HG03095 (cell line): Measurements from ENCODE around the gene FSCN2.

Experiments
- ATAC-seq: cut with Tn5 transposase; IDR thresholded peaks from one replicate; pipeline ENCODE4 v1.9.1; 2021; ENCODE audit warnings: moderate library complexity; ENCODE audit not compliant: unreplicated experiment

FSCN2 gene

DNA sequence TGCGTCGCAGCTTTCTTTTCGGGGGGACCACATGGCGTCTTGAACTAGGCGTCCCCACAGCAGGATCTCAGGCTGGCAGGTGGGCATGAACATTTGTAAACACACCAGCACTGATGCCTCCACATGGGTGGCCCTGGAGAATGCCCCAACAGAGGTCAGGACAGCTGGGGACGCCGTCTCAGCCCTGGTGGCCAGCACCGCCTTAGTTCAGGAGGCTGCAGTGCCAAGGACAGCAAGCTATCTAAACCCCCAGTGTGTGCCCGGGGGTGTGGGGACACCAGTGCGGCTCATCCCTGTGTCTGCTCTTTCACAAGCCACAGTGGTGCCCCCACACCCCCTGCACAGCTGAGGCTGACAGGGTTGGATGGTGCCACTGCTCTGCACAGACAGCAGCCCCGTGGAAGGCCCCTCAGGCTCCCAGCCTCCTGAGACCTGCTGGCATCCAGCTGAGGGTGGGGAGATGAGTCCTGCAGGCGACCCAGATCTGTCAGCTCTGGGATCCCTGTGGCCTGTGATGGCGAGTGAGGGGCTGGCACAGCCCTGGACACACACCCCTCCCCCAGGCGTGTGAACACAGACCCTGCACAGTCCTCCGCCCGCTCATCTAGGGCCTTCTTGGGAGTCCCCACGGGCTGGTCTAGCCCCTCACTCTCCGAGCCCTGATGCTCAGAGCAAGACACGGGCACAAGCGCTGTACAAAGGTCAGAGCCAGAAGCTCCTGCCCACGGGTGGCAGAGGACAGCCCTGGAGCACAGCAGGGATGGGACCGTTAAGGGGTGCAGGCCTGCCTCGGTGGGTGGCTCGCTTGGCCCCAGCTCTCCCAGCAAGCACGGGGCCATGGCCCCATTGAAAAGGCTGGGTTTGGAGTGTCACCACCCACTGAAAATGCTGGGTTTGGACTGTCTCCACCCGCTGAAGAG is 10.7 kb downstream of the FSCN2 start:
- no peak for ATAC-seq

DNA sequence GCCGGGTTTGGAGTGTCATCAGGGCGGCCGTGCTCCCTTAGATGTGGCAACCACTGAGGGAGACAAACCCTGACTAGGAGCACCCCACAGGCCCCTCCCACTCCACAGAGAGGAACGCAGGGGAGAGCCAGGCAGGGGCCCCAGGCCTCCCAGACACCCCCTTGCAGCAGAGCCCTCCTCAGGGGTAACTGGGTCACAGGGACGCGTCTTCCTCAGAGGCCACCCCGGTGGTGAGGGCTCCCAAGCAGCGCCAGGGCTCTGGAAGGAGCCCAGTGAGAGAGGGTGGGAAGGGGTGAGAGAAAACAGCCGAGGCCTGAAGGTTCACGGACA is 11.4 kb downstream of the FSCN2 start:
- no peak for ATAC-seq

DNA sequence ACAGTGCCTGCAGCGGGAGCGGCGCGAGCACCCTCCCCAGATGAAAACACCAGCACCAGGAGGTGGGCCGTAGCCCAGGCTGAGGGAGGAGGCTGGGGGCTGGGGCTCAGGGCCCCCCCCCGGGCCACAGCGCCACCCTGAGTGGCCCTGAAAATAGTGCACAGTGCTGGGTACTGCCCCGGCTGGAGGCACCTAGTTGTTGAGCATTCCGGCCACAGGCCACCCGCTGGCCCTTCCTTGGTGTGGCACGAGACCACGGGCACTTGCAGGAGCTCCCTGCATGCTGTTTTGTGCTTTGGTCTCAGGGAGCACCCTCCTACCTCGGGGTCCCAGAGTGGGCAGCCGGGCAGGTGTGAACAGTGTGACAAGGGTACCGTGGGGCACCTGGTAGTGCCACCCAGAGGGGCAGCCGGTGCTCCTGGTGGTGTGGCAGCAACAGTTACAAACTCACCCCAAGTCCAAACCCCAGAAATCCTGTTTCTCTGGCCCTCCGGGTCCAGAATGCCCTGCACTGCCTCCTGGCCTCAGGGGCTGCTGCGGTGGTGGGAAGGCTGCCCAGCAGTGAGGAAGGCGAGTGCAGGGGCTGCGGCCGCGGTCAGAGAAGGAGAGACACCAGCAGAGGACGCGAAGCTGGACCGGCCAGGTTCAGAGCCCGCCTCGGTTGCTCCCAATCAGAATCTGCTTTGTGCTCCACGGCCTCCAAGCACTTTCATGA is 11.9 kb downstream of the FSCN2 start:
- ATAC-seq, result no peak

DNA sequence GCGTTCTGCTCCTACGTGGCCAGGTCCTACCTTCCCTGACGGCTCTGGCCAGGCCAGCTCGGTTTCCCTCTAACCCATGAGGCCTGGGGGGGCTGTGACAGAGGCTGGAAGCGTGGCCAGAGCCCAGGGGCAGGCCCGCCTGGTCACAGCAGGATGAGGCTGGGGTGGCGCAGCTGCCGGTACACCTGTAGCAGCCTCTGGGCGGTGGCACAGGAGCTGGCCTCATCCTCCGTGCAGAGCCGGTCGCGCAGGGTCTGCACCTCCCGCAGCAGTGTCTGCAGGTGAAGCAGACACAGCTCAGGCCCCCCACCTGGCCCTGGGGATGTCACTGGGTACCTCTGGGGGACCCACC is 12.5 kb downstream of the FSCN2 start:
- ATAC-seq, result no peak

DNA sequence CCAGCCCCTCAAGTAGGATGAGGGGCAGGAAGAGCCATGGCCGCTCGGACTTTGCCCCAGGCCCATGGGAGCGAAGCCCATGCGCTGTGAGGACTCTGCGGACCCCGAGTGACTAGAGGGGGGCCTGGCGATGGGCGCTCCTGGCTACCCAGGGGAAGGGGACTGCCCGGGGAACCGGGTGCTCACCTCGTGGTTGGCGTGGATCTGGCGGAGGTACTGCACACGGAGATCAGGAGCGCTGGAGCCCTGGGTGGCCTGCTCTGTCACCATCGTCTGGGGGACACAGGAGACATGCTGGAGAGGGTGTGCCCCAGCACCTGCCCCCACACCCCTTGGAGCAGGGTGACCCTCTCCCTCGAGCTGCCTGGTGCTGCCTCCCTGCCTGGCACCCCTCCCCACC is 12.9 kb downstream of the FSCN2 start:
- ATAC-seq, result no peak

DNA sequence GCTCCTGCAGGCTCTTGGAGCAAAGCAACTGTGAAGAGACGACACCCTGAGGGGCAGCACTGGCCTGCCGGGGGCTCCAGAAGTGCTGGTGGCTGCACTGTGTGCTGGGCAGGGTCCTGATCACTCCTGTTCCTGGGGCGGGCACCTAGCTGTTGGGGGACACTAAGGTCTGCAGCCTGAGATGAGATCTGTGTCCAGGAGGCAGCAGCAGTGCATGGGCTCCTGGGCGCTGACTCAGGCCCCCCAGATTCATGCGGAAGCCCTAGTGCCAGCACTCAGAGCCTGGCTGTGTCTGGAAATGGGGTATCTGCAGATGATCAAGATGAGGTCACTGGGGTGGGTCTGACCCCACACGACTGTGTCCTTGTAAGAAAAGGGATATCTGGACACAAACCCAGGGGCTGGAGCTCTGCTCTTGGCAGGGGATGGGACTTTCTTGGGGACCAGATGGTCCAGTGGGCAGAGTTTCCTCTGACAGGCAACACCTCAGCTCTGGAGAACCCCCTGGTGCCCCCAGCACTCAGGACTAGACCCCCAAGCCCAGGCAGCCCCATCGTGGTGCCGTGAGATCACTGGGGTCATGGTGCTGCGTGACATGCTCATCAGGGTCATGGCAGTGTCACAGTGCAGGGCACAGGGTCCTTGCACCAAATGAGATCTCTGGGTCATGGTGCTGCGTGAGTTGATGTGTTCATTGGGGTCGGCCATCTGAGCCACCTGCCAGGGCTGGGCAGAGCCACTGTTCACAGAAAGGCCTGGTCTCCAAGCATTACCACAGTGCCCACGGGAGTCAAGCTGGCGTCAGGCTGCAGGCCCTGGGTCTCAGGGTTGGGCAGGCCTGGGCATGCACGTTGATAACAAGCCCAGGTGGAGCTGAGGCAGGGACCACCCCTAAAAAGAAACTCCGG is 14.5 kb downstream of the FSCN2 start:
- ATAC-seq, result no peak

DNA sequence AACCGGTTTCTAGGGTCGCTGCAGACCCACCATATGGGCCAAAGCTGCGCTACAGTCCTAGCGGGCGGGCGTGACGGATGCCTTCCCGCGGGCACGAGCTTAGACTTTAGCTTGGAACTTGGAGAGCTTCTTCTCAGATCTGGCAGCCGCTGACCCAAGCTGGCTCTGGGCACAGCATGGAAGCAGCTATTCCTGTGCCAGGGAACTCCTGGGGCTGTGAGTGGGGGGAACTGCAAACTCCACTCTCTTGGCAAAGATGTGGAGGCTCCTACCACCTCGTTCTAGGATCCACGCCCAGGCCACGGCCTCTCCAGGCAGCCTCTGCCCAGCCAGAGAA is 15.1 kb downstream of the FSCN2 start:
- no peak for ATAC-seq

DNA sequence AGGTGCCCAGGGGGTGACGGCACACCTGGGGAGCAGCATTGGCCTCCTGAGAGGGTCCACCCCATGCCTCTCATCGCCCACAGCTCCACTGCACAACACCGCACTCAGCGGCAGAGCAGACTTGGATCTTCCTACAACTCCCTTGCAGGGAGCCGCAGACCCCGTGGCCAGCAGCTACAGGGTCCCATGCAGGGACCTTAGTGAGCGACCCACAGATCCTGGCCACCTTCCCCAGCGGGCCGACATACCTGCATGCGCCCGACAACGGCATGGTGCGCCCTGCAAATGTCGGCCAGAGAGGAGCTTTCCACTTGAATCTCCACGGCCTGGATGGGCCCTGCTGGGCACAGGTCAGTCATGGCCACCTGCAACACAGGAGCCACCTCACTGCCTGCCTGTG is 15.6 kb downstream of the FSCN2 start:
- no peak for ATAC-seq

DNA sequence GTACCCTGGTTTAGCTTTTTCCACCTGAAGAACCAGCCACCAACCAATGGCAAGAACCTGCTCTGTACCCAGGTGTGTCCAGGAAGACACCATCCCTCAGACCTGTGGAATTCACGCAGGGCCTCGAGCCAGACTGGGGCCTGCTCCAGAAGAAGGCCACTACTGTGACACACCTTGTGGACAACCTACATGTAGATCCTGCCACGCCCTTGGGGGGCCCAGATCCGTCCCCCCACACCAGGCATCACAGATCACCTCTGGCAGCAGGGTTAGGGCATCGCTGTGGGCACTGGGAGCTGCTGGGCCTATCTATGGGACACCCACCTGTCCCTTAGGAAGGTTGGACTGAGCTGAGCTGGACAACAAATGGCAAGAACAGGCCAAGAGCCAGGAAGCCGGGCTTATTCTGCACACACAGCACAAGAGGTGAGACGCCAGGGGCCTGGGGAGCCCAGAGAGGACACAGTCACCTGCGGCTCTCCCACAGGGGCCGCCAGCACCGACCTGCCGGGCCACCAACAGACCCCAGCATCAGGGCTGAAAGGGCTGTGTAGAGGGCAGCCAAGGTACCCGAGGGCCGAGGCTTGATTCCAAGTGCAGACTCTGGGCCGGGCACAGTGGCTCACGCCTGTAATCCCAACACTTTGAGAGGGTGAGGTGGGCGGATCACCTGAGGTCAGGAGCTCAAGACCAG is 16.3 kb downstream of the FSCN2 start:
- no peak for ATAC-seq

DNA sequence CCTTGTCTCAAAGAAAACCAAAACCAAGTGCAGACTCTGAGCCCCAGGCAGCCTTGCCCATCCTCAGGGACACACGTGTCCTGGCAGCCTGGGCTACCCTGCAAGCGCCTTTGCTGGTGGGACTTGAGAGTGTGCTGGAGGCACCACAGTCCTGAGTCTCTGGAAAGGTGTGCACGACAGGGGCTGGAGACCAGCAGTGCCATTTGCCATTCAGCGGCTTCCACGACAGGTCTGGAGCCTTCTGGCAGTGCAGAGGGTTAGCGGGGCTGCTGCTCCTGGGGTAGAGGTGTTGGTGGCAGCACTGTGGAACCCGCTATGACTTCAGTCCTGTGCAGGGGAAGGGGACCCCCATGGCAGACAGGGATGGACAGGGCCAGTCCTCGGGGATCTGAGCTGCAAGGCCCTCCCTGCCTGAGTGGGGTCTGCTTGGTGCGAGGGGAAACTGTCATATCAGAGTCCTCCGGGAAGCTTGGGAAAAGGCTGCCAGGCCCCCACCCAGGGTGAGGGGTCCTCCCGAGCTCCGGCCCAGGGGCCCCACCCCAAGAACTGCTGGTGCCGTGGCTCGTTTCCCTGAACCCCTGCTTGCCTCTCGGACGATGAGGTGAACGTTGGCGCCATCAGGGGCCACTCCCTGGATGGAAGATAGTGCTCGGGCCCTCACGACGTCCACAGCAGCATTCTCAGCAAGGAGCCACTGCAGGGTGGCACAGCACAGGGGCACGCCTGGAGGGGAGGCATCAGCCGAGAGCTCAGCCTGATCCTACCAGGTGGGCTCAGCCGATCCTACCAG is 17.2 kb downstream of the FSCN2 start:
- ATAC-seq, result no peak

DNA sequence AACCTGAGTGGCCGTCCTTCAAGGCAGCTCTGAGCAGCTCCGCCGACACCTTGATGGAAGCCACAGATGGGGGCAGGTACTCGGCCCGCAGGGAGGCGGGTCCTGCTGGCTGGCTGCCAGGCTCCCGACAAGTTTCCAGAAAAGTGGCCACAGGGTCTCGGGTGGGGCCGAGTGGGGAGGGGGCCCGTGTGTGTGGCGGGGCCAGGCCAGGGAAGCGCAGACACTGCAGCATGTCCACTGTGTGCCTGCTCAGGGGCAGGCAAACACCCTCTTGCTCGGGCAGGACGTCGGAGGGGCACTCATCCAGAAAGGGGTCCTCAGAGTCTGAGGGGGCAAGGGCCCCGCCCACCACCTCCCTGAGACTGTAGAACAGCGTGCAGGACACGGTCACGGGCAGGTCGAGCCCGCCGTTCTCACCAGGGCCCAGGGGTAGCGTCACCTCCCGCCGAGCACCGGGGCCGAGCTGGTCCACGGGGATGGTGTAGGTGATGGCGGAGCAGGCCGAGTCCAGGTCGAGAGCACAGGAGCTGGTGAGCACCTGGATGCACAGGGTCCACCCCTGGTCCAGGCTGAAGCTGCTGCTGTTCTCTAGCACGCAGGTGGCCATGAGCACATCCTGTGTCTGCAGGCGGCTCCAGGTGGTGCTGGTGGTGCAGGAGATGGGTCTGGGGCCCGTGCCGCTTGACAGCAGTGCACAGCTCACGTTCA is 18.9 kb downstream of the FSCN2 start:
- no peak for ATAC-seq

DNA sequence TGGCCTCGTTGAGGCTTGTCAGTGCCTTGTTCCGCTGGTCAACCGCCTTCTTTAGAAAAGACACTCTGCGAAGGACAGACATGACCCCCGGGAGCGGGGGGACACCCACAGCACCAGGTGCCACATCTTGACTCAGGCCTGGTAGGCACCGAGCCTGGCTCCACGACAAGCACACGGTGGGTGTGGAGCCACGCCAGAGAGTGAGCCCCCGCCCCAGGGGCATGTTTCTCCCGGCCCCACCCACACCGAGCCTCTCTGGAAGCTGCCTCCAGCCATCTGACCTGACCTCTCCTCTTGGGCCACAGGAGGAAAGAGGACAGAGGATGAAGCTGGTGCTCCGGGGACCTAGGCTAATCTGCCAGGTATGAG is 19.4 kb downstream of the FSCN2 start:
- no peak for ATAC-seq

DNA sequence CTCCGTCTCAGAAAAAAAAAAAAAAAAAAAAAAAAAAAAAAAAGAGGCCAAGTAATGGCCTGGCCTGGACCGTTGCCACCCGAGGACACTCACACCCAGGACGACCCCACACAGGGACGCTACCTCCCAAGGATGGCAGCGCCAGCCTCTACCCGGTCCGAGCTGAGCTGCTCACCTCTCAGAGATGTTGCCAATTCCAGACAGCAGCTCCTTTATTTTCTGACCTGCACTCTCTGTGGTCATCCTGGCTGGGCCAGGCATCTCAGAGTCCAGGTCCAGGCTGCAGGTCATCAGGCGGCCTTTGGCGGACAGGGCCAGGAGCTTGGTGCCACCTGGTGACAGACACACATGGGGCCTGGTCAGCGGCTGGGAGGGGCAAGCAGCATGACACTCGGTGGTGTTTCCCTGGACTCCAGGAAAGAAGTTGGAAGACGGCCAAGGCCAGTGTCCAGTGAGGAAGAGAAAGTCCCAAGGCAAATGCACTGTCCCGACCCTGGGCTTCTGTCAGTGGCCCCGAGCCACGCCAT is 20.9 kb downstream of the FSCN2 start:
- ATAC-seq, result no peak

DNA sequence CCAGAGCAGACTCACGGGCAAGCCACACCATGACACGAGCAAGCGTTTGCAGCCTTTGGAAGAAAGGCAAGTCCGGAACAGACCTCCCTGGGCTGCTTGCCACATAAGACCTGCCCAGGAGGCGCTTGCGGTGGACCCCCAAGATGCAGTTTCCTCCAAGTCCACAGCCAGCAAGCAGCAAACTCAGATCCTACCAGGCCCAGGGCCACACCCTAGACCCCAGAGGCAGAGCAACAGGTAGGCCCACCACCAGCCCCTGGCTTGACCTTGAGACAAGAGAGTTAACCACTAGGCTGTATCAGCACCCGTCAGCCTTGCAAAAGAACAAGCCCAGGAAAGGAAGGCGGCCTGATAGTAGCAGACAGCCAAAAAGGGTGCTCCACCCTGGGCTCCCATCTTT is 21.6 kb downstream of the FSCN2 start:
- ATAC-seq, result no peak

DNA sequence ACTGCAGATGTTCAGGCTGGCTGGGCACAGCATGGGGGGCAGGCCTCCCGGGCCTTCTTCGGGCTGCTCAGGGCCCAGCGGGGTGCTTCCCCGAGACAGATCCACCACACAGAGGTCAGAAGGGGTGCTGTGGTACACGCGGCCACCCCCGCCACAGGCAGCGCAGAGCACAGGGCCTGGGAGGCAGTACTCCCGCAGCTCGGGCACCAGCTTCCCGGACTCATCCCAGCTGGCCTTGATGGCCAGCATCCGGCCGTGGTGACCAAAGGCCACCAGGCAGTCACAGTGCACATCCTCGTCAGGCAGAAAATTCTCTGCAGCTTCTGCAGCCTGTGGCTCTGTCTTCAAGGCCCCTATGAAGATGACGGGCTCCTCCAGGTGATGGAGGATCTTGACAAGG is 22.1 kb downstream of the FSCN2 start:
- ATAC-seq, result no peak

DNA sequence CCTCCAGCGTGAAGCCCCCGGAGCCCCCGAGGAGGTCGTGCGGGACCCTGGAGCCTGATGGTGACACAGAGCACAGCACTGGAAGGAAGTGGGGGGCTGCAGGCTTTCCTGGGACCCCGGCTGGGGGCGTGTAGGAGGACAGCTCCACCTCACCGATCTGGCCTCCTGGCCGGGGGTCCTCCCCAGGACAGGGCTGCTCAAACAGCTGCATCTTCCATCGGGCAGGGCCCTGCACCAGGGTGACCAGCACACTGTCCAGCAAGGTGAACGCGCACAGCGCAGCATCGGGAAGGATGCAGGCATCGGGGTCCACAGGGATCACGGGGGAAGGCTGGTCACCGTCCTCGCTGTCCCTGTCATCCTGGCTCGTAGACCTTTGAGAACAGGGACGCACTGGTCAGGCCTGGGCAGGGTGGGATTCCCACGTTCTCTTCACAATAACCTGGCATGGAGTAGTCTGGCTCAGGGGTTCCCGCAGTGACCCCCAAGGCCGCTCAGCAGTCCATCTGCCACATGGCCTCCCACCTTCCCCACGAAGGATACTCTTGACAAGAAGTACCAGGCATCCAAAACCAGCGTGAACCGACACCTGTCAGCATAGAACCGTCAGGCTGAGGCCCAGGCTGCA is 22.8 kb downstream of the FSCN2 start:
- no peak for ATAC-seq

DNA sequence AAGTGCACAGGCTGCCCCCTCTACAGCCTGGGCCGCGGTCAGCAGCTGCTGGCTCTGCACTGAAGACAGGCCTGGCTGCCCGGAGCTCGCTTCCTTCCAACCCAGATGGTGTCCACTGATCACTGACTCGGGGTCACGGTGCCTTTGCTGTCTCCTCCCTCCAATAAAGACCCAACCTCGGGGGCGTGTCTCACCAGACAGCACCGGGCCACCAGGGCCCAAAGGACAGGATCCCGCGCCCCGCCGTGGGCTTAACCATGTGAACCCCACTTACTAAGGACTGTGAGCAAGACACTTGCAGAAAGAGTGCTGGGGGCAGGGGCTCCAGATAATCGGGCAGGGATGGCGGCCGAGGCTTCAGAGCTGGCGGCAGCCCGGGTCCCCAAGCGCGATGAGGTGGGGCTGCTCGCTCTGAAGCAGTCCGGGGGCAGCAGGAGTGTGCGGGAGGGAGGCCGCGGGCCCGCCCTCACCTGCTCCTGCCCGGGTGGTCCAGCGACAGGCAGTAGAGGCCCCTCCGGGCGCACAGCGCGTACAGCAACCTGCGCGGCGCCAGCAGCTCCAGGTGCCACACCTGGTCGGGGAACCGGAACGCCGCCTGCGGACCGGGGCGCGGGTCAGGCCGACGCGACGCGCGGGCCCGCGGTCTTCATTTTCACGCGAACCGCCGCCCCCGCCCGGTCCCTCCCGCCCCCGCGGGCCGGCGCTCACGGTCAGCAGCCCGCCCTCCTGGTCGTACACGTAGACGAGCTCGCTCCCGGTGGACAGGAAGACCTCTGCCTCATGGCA is 23.5 kb downstream of the FSCN2 start:
- ATAC-seq, result peak; percentile 10
